Midbrain (tissue), 1 donor: Measurements from ENCODE around the gene C6orf62.
A peak's percentile ranks its signal among the peaks of the same experiment; 100 is the strongest.
"Not testable (repeated sequence)": the region's sequence is repeated elsewhere in the genome, so short reads cannot be mapped to it uniquely, and the experiment has no call there.

Source experiments
- DNase-seq: peaks from one replicate; lab custom pipeline; 2025; lab: John Stamatoyannopoulos, UW

Gene C6orf62

GRCh38 chr6:24668066-24668996 lies 50.6 kb downstream of the C6orf62 start:
- not testable (repeated sequence) for DNase-seq

GRCh38 chr6:24667378-24667803 lies 51.6 kb downstream of the C6orf62 start:
- peak; percentile 33 for DNase-seq

GRCh38 chr6:24666641-24667377 lies 52.1 kb downstream of the C6orf62 start, which contains the start of the genes ACOT13 and TDP2:
Gene ACOT13, plus strand, starts transcription at chr6:24667077. Its CDS starts 187 bp downstream, at chr6:24667264.
Gene TDP2, minus strand, starts transcription at chr6:24666899. Its CDS starts 37 bp downstream, at chr6:24666862.
- DNase-seq = peak; percentile 96

GRCh38 chr6:24666097-24666640 lies 52.8 kb downstream of the C6orf62 start:
- no peak for DNase-seq

GRCh38 chr6:24664046-24664987 lies 54.6 kb downstream of the C6orf62 start:
- DNase-seq = no peak

GRCh38 chr6:24663189-24663588 lies 55.8 kb downstream of the C6orf62 start:
- DNase-seq = no peak

GRCh38 chr6:24662236-24662635 lies 56.7 kb downstream of the C6orf62 start:
- DNase-seq = no peak

GRCh38 chr6:24661759-24662158 lies 57.2 kb downstream of the C6orf62 start:
- DNase-seq = not testable (repeated sequence)

GRCh38 chr6:24660105-24660504 lies 58.8 kb downstream of the C6orf62 start:
- DNase-seq = no peak

- DNase-seq = no peak
These were observed 59.4 kb downstream of the C6orf62 start for GRCh38 chr6:24659561-24659960.

- no peak for DNase-seq
These were observed 60.1 kb downstream of the C6orf62 start for GRCh38 chr6:24658573-24659560.

GRCh38 chr6:24655215-24655614 lies 63.7 kb downstream of the C6orf62 start:
- DNase-seq = no peak
